GM18873 (cell line): Measurements from ENCODE around the gene MYL6B.
A peak's percentile ranks its signal among the peaks of the same experiment; 100 is the strongest.

ENCODE experiments used
- ATAC-seq: cut with Tn5 transposase; IDR thresholded peaks from one replicate; pipeline ENCODE4 v1.9.1; 2021; ENCODE audit warnings: mild to moderate bottlenecking, moderate library complexity, moderate number of reproducible peaks; ENCODE audit not compliant: unreplicated experiment, low FRiP score

MYL6B gene

GRCh38 chr12:56121204-56121870 lies 31.1 kb upstream of the MYL6B start:
- no peak for ATAC-seq

- no peak for ATAC-seq
Measured at GRCh38 chr12:56122637-56123036, 29.8 kb upstream of the MYL6B start.

GRCh38 chr12:56124133-56124532 lies 28.3 kb upstream of the MYL6B start:
- ATAC-seq, result no peak

- no peak for ATAC-seq
Measured at GRCh38 chr12:56126732-56127239, 25.6 kb upstream of the MYL6B start.

GRCh38 chr12:56127485-56127887 lies 24.9 kb upstream of the MYL6B start:
- ATAC-seq, result no peak

GRCh38 chr12:56127888-56128669 lies 24.3 kb upstream of the MYL6B start, which contains the start of gene ESYT1:
ESYT1 (plus strand) TSS chr12:56128267; CDS start chr12:56128320, 53 bp downstream.
- ATAC-seq, result peak; percentile 90

GRCh38 chr12:56128670-56129205 lies 23.6 kb upstream of the MYL6B start:
- ATAC-seq, result no peak

GRCh38 chr12:56129206-56129941 lies 23.0 kb upstream of the MYL6B start:
- ATAC-seq, result no peak

GRCh38 chr12:56129942-56130495 lies 22.4 kb upstream of the MYL6B start:
- ATAC-seq, result no peak

GRCh38 chr12:56130876-56131275 lies 21.5 kb upstream of the MYL6B start:
- ATAC-seq, result no peak

GRCh38 chr12:56134897-56135296 lies 17.5 kb upstream of the MYL6B start:
- no peak for ATAC-seq

- ATAC-seq, result no peak
Measured at GRCh38 chr12:56137853-56138571, 14.4 kb upstream of the MYL6B start.

- no peak for ATAC-seq
Measured at GRCh38 chr12:56141946-56142784, 10.2 kb upstream of the MYL6B start.

- no peak for ATAC-seq
Measured at GRCh38 chr12:56143217-56143616, 9.2 kb upstream of the MYL6B start.

- ATAC-seq, result no peak
Measured at GRCh38 chr12:56143870-56144269, 8.5 kb upstream of the MYL6B start.

- no peak for ATAC-seq
Measured at GRCh38 chr12:56145217-56145616, 7.2 kb upstream of the MYL6B start.

- no peak for ATAC-seq
Measured at GRCh38 chr12:56146492-56147460, 5.6 kb upstream of the MYL6B start.

- ATAC-seq, result no peak
Measured at GRCh38 chr12:56150563-56150962, 1.8 kb upstream of the MYL6B start.
